PC-9 (cell line): Measurements from ENCODE around the gene PLCH2. TPM values are rescaled to one million over a fixed set of nuclear protein-coding genes. Genes with fewer than 3 reads are reported as not detected.
A peak's percentile ranks its signal among the peaks of the same experiment; 100 is the strongest.

Experiments
- BruUV-seq: library from RNA; stranded (reverse); fragments of 400-500 nt; replicated peaks from 2 replicates; lab custom pipeline; 2021; lab: Mats Ljungman, UMichigan
- CTCF ChIA-PET: fragments of 300-600 bp; sonication (Branson Sonifier 250); formaldehyde crosslinking; loops from one replicate; lab custom pipeline; 2022; ENCODE audit warnings: antibody characterized with exemption; lab: Charles Lee
- POLR2A ChIA-PET: fragments of 300-600 bp; sonication (Branson Sonifier 250); formaldehyde crosslinking; loops from one replicate; lab custom pipeline; 2022; ENCODE audit warnings: antibody characterized with exemption; ENCODE audit not compliant: unreplicated experiment; lab: Charles Lee
- DNase-seq, 2 experiments: peaks; one replicate each; pipeline versions ENCODE4 v3.0.0 to v3.0.0-alpha.2; 2015 to 2022; ENCODE audit warnings: mixed read lengths in 1 of 2
- H2AFZ ChIP-seq: fragments of 200-600 bp; sonication (generic); 2 replicates; pipeline ENCODE4 v1.8.1; 2017; ENCODE audit warnings: antibody characterized with exemption
- H3F3A ChIP-seq: fragments of 200-600 bp; sonication (generic); 2 replicates; pipeline ENCODE4 v1.8.1; 2017; ENCODE audit warnings: antibody characterized with exemption, mild to moderate bottlenecking, low read depth; ENCODE audit not compliant: insufficient read depth
- H3K27ac ChIP-seq: fragments of 200-600 bp; sonication (generic); 2 replicates; pipeline ENCODE4 v1.6.1; 2016; ENCODE audit warnings: mixed run types
- H3K27me3 ChIP-seq: fragments of 200-600 bp; sonication (generic); 2 replicates; pipeline ENCODE4 v1.6.1; 2016; ENCODE audit warnings: low read depth, mixed run types; ENCODE audit not compliant: insufficient read depth
- H3K36me3 ChIP-seq: fragments of 200-600 bp; sonication (generic); 2 replicates; pipeline ENCODE4 v1.6.1; 2016; ENCODE audit warnings: low read depth, mixed run types
- H3K4me1 ChIP-seq: fragments of 200-600 bp; sonication (generic); replicated peaks from 2 replicates; pipeline ENCODE4 v1.6.1; 2016; ENCODE audit warnings: mixed run types; ENCODE audit not compliant: insufficient read depth
- H3K4me2 ChIP-seq: fragments of 200-600 bp; sonication (generic); 2 replicates; pipeline ENCODE4 v1.6.1; 2017; ENCODE audit warnings: mixed run types
- H3K4me3 ChIP-seq: fragments of 200-600 bp; sonication (generic); 2 replicates; pipeline ENCODE4 v1.6.1; 2016; ENCODE audit warnings: mixed run types
- H3K79me2 ChIP-seq: fragments of 200-600 bp; sonication (generic); 2 replicates; pipeline ENCODE4 v1.6.1; 2017; ENCODE audit warnings: low read depth, mixed run types
- H3K9me2 ChIP-seq: fragments of 200-600 bp; sonication (generic); 2 replicates; pipeline ENCODE4 v1.8.1; 2017; ENCODE audit warnings: mild to moderate bottlenecking; ENCODE audit not compliant: insufficient read depth
- H3K9me3 ChIP-seq: fragments of 200-600 bp; sonication (generic); 2 replicates; pipeline ENCODE4 v1.8.1; 2016; ENCODE audit warnings: low read depth; ENCODE audit not compliant: insufficient read depth
- H4K20me1 ChIP-seq: fragments of 200-600 bp; sonication (generic); 2 replicates; pipeline ENCODE4 v1.8.1; 2017; ENCODE audit not compliant: insufficient read depth
- CTCF ChIP-seq: fragments of 200-600 bp; sonication (generic); conservative IDR thresholded peaks from 2 replicates; pipeline ENCODE4 v1.6.1; 2017; ENCODE audit warnings: mixed run types, antibody characterized with exemption, mild to moderate bottlenecking, moderate library complexity
- EZH2 ChIP-seq: fragments of 200-600 bp; sonication (generic); IDR thresholded peaks from 2 replicates; pipeline ENCODE4 v1.8.0; 2017; ENCODE audit warnings: antibody characterized with exemption, low read depth
- intact Hi-C: fragments of 100-400 bp; cut with micrococcal nuclease; formaldehyde crosslinking; loops from one replicate; pipeline ENCODE4 v1.10.0; 2022; ENCODE audit not compliant: unreplicated experiment
- total RNA-seq: library from RNA; stranded (reverse); gene quantifications from 2 replicates; pipeline ENCODE4 v1.2.3, GENCODE V29; 2021

PLCH2 gene
- total RNA-seq, 1 experiment from 2014 or later = 0.98 TPM

- Histone ChIP-seq H3K4me2 (peak overlapping the region; percentile 94), H3K9me2 (no peaks in the 10 kb centered on the region), H3K9me3 (no peaks in the 10 kb centered on the region), H3K4me1 (peaks cover 41% of the 10 kb centered on the region), H3K79me2 (no peaks in the 10 kb centered on the region), H3F3A (peaks cover 32% of the 10 kb centered on the region; the same call in 1 of the 2 replicates), H3K4me3 (peak overlapping the region; percentile 87), H3K27me3 (no peaks in the 10 kb centered on the region), H4K20me1 (no peaks in the 10 kb centered on the region), H3K36me3 (no peaks in the 10 kb centered on the region), H3K27ac (peak overlapping the region; percentile 45), H2AFZ (peak overlapping the region; percentile 84)
- DNase-seq = peak; percentile 74 to 90
- no TSS peak for BruUV-seq
- TF ChIP-seq CTCF = no peak
- no peak for TF ChIP-seq EZH2
- ChIA-PET POLR2A (interaction anchor here (0.7 to 1.2 kb wide), 3 partner anchors 11 to 347 kb away, joined by 4 to 16 read pairs (median 6); partner anchors contain the start of gene PANK4), CTCF (no interaction called here)
- intact Hi-C loops = loop anchor here (2.0 to 10.0 kb wide), 2 partner anchors 87 to 99 kb away; no protein-coding TSS in a partner anchor
Measured at GRCh38 chr1:2545754-2546514, 69.8 kb downstream of the PLCH2 start.

- Histone ChIP-seq H3K4me1 (peaks cover 34% of the 10 kb centered on the region), H3K4me2 (peak overlapping the region; percentile 94), H3K79me2 (no peaks in the 10 kb centered on the region), H3F3A (peaks cover 27% of the 10 kb centered on the region; the same call in 1 of the 2 replicates), H2AFZ (peak overlapping the region; percentile 84), H3K27me3 (no peaks in the 10 kb centered on the region), H3K27ac (peak overlapping the region; percentile 45), H3K9me3 (no peaks in the 10 kb centered on the region), H3K9me2 (no peaks in the 10 kb centered on the region), H4K20me1 (no peaks in the 10 kb centered on the region), H3K4me3 (peak overlapping the region; percentile 87), H3K36me3 (no peaks in the 10 kb centered on the region)
- intact Hi-C loops = loop anchor here (1.0 to 10.0 kb wide), 3 partner anchors 88 to 351 kb away; no protein-coding TSS in a partner anchor
- TF ChIP-seq EZH2 = no peak
- TF ChIP-seq CTCF = no peak
- ChIA-PET POLR2A (interaction anchor here (0.8 to 1.2 kb wide), 3 partner anchors 20 to 347 kb away, joined by 5 to 16 read pairs (median 6); partner anchors contain the start of gene PANK4), CTCF (interaction anchor here (0.6 kb wide), 1 partner anchor 39 kb away, joined by 4 read pairs; no protein-coding TSS in a partner anchor)
- peak; percentile 87 to 93 for DNase-seq
- TSS peak; percentile 73 for BruUV-seq
Measured at GRCh38 chr1:2546515-2547209, 70.6 kb downstream of the PLCH2 start.
